IPS-15b (cell line): ENCODE results near the gene GJC2.

Source experiments
- H3K27me3 ChIP-seq: one replicate; pipeline ENCODE4 v1.6.1; 2013; ENCODE audit warnings: low read length; ENCODE audit not compliant: control insufficient read depth, insufficient read depth
- H3K36me3 ChIP-seq: one replicate; pipeline ENCODE4 v1.6.1; 2013; ENCODE audit warnings: low read length; ENCODE audit not compliant: control insufficient read depth, insufficient read depth
- H3K4me1 ChIP-seq: one replicate; pipeline ENCODE4 v1.6.1; 2013; ENCODE audit warnings: mild to moderate bottlenecking, low read length; ENCODE audit not compliant: control insufficient read depth, insufficient read depth
- H3K4me3 ChIP-seq: one replicate; pipeline ENCODE4 v1.5.1; 2013; ENCODE audit warnings: low read depth, low read length
- H3K9ac ChIP-seq: one replicate; pipeline ENCODE4 v1.6.1; 2013; ENCODE audit warnings: low read depth, mild to moderate bottlenecking, low read length
- H3K9me3 ChIP-seq: one replicate; pipeline ENCODE4 v1.6.1; 2013; ENCODE audit warnings: mild to moderate bottlenecking, low read length; ENCODE audit not compliant: control insufficient read depth, insufficient read depth

Gene GJC2

DNA sequence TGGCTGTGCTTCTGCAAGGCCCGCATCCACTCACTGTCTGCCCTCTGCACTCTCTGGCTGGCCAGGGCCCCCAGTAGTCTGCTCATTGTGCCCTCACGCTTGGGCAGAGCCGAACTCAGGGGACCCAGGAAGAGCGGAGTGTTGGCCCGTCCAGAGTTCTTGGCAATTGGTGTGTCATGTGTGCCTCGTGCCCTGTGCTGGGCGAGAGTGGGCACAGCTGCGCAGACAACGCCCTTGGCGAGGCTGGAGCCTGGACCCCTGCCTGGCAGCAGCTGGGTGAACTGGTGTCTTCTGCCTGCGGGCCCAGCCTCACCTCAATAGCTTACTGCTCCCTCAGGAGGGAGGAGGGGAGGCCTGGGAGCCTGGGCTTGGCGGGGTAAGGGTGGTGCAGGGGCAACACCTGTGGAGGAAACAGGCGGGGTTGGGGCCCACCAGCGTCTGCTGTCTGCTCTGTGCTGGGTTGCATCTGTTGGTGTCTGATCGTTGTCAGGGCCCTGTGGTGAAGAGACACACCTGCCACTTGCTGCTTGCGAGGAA lies 7.5 kb upstream of the GJC2 start:
- Histone ChIP-seq H3K36me3 (no peaks in the 10 kb centered on the region), H3K4me1 (no peaks in the 10 kb centered on the region), H3K9ac (no peak overlapping the region), H3K4me3 (no peak overlapping the region), H3K9me3 (no peaks in the 10 kb centered on the region), H3K27me3 (peaks cover 1% of the 10 kb centered on the region)

DNA sequence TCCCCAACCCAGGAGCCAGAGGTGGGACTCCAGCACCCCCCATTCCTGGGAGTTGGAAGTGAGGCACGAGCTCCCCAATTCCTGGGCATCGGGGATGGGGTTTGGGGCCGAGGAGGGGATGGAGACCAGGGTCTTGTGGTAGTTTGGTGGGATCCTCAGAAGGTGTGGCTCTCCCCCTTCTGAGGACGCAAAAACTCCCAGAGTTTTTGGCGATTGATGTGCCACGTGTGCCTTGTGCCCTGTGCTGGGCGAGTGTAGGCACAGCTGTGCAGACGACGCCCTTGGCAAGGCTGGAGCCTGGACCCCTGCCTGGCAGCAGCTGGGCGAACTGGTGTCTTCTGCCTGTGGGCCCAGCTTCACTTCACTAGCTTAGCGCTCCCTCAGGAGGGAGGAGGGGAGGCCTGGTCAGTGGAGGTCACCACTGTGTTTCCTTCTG lies 7.0 kb upstream of the GJC2 start:
- H3K9me3 ChIP-seq: no peaks in the 10 kb centered on the region
- no peaks in the 10 kb centered on the region for H3K27me3 ChIP-seq
- H3K36me3 ChIP-seq: no peaks in the 10 kb centered on the region
- H3K4me1 ChIP-seq: no peaks in the 10 kb centered on the region
- no peak overlapping the region for H3K4me3 ChIP-seq
- no peak overlapping the region for H3K9ac ChIP-seq

DNA sequence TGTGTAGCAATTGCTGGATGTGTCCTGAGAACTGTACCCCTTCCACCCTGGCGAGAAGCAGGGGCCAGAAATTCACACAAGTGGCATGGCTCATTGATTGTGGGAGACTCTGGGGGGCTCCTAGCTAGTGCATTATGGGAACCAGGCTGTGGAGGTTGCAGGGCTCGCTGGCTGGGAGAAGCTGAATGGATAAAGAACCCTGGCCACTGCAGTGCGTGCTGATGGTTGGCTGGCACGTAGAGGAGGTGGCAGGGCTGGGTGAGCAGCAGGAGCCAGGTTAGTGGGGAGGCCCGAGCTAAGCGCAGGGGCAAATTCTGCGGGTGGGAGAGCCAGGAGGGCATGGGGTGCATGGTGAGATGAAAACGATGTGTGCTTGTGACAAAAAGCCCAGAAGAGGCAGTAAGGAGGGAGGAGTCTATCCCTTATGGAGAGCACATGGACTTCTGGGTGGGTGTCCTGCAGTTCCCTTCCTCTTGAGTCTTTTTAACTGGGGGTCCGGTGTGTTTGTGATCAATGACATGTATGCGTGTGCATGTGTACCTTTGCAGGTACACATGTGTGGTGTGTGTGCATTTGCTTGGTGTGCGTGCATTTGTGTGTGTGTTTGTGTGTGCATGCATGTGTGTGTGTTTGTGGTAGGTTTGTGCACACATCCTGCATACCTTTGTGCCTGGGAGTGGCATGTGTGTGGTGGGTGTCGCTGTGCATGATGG lies 6.1 kb upstream of the GJC2 start:
- Histone ChIP-seq H3K4me3 (no peak overlapping the region), H3K9ac (no peak overlapping the region)

DNA sequence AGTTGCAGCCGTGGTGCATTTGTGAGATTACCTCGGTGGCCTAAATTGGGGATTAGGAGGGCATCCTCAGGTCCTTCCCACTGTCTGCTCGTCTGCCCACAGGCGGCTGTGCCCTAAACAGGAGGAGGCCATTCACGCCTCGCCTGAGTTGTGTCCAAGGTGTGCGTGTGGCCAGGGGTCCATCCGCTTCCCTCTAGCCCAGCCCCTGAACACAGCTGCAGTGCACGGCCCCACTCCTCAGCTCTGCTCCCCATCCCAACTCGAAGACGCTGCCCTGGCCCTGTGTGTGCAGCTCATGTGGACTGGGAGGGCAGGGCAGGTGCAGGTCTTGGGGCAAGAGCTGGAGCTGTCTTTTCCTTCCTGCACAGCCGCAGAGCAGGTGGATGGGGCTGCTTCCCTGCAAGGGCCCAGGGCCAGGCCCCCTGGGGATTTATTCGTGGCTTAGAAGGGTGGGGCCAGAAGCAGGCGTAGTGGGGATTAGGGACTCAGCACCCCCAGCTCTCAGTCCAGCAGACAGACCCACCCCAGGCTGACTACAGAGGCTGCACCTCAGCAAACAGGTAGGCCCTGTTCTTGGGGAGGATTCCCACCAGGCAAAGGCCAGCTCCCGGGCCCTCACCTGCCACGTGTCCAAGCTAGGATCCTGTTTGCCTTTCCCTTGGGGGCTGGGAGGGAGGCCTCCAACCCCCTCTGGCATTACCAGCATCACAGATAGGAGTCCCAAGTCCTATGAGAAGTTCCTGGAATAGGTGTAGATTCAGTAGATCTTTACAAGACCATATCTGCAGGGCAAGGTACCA lies 5.3 kb upstream of the GJC2 start:
- Histone ChIP-seq H3K4me1 (no peaks in the 10 kb centered on the region), H3K9me3 (no peaks in the 10 kb centered on the region), H3K4me3 (no peak overlapping the region), H3K9ac (no peak overlapping the region), H3K36me3 (no peaks in the 10 kb centered on the region), H3K27me3 (no peaks in the 10 kb centered on the region)

More for the DNA sequence above, 6.1 kb upstream of the GJC2 start:
- Histone ChIP-seq H3K9me3 (no peaks in the 10 kb centered on the region), H3K27me3 (no peaks in the 10 kb centered on the region), H3K36me3 (no peaks in the 10 kb centered on the region), H3K4me1 (no peaks in the 10 kb centered on the region)

DNA sequence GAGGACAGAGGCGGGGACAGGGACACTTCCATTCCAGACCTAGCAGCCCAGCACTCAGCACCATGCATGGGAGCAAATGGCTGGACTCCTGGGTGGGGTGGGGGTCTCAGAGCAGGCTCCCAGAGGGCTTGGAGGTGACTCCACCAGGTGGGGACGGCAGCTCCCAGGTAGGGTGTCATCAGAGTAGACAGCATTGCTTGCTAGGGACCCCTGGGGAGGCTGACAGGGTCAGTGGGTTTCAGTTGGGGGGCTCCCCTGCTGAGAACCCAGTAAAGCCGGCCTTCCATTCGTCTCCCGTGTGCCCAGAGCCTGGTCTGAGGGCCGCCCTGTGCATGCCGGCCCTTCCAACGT lies 4.8 kb upstream of the GJC2 start:
- no peaks in the 10 kb centered on the region for H3K36me3 ChIP-seq
- no peaks in the 10 kb centered on the region for H3K4me1 ChIP-seq
- H3K9me3 ChIP-seq: no peaks in the 10 kb centered on the region
- no peak overlapping the region for H3K9ac ChIP-seq
- no peaks in the 10 kb centered on the region for H3K27me3 ChIP-seq
- no peak overlapping the region for H3K4me3 ChIP-seq

DNA sequence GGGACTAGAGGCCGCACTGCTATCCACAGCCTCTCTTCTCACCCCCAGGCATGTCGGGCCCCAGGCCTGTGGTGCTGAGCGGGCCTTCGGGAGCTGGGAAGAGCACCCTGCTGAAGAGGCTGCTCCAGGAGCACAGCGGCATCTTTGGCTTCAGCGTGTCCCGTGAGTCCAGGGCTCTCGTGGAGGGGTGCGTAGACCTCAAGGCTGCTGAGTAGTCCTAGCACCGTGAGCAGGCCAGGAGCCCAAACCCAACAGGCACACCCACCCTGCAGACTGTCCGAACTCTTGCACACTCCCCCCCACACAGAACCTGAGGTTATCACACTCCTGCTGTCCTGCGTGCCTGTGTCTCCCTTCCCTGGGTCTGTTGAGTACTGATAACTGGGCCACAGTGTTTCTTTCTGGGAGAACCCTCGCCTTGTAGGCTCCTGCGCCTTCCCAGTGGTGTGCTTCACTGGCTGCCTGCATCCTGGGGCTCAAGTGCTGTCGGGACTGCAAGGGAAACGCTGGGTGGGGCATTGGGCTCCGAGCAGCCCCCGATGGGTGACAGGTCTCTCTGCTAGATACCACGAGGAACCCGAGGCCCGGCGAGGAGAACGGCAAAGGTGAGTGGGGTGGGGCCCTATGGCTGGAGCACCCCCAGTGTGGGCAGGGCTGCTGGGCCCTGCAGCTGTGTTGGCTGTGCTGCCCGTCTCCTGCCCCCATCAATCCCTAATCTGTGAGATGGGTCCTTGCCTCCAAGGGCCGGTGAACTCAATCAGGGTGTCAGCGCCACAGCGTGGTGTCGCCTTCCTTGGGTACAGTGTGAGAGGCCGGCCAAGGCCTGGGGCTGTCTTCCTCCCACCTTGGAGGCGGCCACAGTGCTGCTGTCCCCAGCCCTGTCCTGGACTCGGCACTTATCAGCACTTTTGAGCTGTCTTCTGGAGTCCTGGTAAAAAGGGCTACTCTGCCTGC lies 4.0 kb upstream of the GJC2 start:
- no peaks in the 10 kb centered on the region for H3K36me3 ChIP-seq
- H3K9ac ChIP-seq: no peak overlapping the region
- H3K4me1 ChIP-seq: no peaks in the 10 kb centered on the region
- no peaks in the 10 kb centered on the region for H3K9me3 ChIP-seq
- H3K4me3 ChIP-seq: no peak overlapping the region
- H3K27me3 ChIP-seq: no peaks in the 10 kb centered on the region

DNA sequence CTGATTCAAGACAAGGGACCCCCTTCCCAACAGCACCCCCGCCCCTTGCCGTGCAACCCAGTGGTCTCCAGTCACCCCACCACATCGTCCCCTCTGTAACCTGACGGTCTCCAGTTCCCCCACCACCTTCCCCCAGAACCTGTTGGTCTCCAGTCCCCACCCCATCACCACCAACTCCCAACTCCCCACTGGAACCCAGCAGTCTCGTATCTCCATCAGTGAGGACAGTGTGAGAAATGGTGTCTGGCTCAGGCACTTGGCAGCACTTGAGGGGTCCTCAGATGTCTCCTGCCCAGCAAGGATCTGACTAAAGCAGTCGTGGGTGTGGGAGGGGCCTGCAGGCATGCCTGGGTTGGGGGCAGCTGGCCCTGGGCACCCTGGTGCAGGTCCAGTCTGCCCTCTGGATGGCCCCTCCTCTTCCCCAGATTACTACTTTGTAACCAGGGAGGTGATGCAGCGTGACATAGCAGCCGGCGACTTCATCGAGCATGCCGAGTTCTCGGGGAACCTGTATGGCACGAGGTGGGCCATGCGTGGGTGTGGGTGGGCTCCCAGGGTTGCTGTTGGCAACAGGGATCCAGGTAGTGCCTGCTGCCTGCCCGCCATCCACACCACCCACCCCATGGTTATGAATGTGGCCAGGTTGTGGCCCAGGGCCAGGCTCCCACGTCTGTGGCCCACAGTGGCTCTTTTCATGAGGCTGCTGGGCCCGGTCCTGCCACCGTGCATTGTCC lies 3.1 kb upstream of the GJC2 start:
- Histone ChIP-seq H3K27me3 (no peaks in the 10 kb centered on the region), H3K9me3 (no peaks in the 10 kb centered on the region), H3K36me3 (no peaks in the 10 kb centered on the region), H3K4me3 (no peak overlapping the region), H3K4me1 (no peaks in the 10 kb centered on the region), H3K9ac (no peak overlapping the region)

DNA sequence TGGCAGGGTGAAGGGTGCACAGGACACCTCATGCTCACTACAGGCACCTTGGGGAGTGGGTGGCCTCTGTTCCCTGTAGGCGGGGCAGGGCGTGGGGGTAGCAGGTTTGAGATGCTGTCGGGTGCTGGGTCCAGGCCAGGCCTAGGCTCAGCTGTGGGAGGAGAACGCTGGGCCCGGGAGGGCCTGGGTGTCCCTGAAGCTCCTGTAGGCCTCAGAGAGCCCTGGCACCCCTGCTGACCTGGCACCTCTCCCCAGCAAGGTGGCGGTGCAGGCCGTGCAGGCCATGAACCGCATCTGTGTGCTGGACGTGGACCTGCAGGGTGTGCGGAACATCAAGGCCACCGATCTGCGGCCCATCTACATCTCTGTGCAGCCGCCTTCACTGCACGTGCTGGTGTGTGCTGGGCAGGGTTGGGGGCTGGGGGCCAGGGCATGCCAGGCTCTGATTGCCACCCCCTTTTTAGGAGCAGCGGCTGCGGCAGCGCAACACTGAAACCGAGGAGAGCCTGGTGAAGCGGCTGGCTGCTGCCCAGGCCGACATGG lies 2.5 kb upstream of the GJC2 start:
- Histone ChIP-seq H3K36me3 (no peaks in the 10 kb centered on the region), H3K4me1 (no peaks in the 10 kb centered on the region), H3K27me3 (no peaks in the 10 kb centered on the region), H3K4me3 (no peak overlapping the region), H3K9ac (no peak overlapping the region), H3K9me3 (no peaks in the 10 kb centered on the region)

DNA sequence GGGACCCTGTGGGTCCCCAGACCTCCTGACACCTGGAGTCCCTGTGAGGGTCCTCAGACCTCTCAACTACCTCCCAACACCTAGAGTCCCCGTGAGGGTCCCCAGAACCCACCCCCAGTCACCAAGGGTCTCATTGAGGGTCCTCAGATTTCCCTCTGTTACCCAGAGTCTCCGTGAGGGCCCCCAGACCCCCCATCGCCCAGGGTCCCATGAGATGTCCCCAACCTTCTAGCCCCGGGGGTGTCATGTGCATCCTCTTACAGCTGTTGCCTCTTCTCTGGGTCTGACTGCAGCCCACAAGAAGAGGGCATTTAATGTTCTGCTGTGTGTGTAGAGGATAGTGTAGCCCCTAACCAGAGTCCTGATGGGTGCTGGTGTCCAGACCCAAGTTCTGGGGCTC lies 2.0 kb upstream of the GJC2 start:
- H3K9ac ChIP-seq: no peak overlapping the region
- H3K27me3 ChIP-seq: no peaks in the 10 kb centered on the region
- H3K4me3 ChIP-seq: no peak overlapping the region
- no peaks in the 10 kb centered on the region for H3K36me3 ChIP-seq
- H3K4me1 ChIP-seq: no peaks in the 10 kb centered on the region
- H3K9me3 ChIP-seq: no peaks in the 10 kb centered on the region

DNA sequence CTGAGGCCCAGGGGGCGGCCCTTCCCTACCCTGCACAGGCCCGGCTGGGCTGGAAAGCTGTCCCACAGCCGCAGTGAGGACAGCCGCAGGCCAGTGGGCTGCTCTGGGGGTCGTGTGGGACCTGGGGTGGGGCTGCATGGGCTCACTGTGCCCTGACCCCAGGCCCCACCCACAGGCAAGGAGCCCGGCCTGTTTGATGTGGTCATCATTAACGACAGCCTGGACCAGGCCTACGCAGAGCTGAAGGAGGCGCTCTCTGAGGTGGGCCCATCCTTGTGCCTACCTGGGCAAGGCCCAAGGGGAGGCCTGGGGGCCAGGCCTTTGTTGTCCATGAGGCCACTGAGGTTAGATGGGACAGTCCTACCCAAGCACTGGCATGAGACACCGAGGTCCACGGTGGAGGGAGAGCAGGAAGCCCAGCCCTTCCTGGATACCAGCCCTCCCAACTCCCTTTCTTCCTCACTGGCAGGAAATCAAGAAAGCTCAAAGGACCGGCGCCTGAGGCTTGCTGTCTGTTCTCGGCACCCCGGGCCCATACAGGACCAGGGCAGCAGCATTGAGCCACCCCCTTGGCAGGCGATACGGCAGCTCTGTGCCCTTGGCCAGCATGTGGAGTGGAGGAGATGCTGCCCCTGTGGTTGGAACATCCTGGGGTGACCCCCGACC lies 1.4 kb upstream of the GJC2 start:
- no peaks in the 10 kb centered on the region for H3K27me3 ChIP-seq
- no peak overlapping the region for H3K4me3 ChIP-seq
- no peaks in the 10 kb centered on the region for H3K36me3 ChIP-seq
- no peaks in the 10 kb centered on the region for H3K9me3 ChIP-seq
- H3K4me1 ChIP-seq: no peaks in the 10 kb centered on the region
- no peak overlapping the region for H3K9ac ChIP-seq
